Nephron progenitor cell (in vitro differentiated cells): ENCODE results near the gene EPHB3.
A peak's percentile ranks its signal among the peaks of the same experiment; 100 is the strongest.

Experiments used
- DNase-seq: peaks from one replicate; pipeline ENCODE4 v3.0.0; 2021
- H3K27ac Mint-ChIP-seq: 2 replicates; pipeline ENCODE4 v1.8.0; 2021; ENCODE audit warnings: mild to moderate bottlenecking, moderate library complexity, mixed read lengths
- H3K27me3 Mint-ChIP-seq: 2 replicates; pipeline ENCODE4 v1.8.0; 2021; ENCODE audit warnings: mild to moderate bottlenecking, low read depth, mixed read lengths; ENCODE audit not compliant: poor library complexity
- H3K36me3 Mint-ChIP-seq: 2 replicates; pipeline ENCODE4 v1.8.0; 2021; ENCODE audit warnings: low read depth, mixed read lengths
- H3K4me1 Mint-ChIP-seq: 2 replicates; pipeline ENCODE4 v1.8.0; 2021; ENCODE audit warnings: mixed read lengths
- H3K4me3 Mint-ChIP-seq: 2 replicates; pipeline ENCODE4 v1.8.0; 2021; ENCODE audit warnings: mild to moderate bottlenecking, moderate library complexity, mixed read lengths
- H3K9me3 Mint-ChIP-seq: 2 replicates; pipeline ENCODE4 v1.8.0; 2021; ENCODE audit warnings: mild to moderate bottlenecking, moderate library complexity, mixed read lengths
- TF ChIP-seq, protein P1 (sequence below): fragments of 200-600 bp; sonication (generic); IDR thresholded peaks from 2 replicates; pipeline ENCODE4 v1.5.0; 2021; ENCODE audit warnings: antibody characterized with exemption

Gene EPHB3

GRCh38 chr3:184560531-184560930 is 1.1 kb upstream of the EPHB3 start:
- Mint-ChIP-seq H3K9me3 (no peaks in the 10 kb centered on the region), H3K4me1 (peaks cover 36% of the 10 kb centered on the region), H3K4me3 (peak overlapping the region; percentile 77), H3K27me3 (peaks cover 54% of the 10 kb centered on the region), H3K36me3 (no peaks in the 10 kb centered on the region), H3K27ac (no peak overlapping the region)
- DNase-seq = no peak
- TF ChIP-seq, protein P1, sequence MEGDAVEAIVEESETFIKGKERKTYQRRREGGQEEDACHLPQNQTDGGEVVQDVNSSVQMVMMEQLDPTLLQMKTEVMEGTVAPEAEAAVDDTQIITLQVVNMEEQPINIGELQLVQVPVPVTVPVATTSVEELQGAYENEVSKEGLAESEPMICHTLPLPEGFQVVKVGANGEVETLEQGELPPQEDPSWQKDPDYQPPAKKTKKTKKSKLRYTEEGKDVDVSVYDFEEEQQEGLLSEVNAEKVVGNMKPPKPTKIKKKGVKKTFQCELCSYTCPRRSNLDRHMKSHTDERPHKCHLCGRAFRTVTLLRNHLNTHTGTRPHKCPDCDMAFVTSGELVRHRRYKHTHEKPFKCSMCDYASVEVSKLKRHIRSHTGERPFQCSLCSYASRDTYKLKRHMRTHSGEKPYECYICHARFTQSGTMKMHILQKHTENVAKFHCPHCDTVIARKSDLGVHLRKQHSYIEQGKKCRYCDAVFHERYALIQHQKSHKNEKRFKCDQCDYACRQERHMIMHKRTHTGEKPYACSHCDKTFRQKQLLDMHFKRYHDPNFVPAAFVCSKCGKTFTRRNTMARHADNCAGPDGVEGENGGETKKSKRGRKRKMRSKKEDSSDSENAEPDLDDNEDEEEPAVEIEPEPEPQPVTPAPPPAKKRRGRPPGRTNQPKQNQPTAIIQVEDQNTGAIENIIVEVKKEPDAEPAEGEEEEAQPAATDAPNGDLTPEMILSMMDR = no peak

DNA sequence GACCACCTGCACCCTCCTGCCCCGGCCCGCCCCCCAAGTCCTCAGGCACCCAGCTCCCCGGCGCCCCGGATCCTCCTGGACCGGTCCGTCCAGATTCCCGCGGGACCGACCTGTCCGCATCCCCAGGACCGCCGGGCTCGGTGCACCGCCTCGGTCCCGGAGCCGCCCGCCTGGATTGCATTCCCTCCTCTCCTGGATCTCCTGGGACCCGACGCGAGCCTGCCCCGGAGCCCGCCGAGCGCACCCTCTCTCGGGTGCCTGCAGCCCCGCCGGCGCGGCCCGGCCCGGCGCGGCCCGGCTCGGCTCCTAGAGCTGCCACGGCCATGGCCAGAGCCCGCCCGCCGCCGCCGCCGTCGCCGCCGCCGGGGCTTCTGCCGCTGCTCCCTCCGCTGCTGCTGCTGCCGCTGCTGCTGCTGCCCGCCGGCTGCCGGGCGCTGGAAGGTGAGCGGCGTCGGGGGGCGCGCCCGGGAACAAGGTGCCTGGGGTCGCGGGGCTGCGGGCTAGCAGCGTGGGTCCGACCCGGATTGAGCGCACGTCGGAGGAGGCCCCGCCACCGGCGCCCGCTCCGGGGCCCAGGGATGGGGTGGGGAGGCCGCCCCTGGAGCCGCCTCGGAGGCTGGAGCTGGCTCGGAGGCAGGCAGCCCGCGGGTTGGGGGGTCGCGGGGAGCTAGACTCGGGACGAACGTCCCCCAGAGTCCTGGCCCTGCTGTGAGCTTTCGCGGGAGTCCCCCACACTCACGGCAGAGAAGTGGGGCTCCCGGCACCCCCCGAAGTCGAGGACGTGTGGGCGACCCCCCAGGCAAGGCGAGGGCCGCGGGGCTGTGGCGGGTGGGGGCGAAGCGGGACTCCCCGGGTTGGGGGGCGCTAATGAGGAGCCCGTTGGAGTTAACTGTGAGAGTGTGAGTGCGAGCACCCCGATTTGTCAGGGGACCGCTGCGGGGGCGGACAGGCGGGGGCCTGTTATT is 610 bp downstream of the EPHB3 start:
- Mint-ChIP-seq H3K27ac (no peak overlapping the region), H3K4me3 (peak overlapping the region; percentile 94), H3K9me3 (no peaks in the 10 kb centered on the region), H3K4me1 (peaks cover 51% of the 10 kb centered on the region), H3K27me3 (peaks cover 44% of the 10 kb centered on the region), H3K36me3 (no peaks in the 10 kb centered on the region)
- TF ChIP-seq, protein P1 = no peak
- peak; percentile 47 for DNase-seq

GRCh38 chr3:184562878-184563560 is 1.4 kb downstream of the EPHB3 start:
- peak overlapping the region; percentile 94 for H3K4me3 Mint-ChIP-seq
- no peak overlapping the region for H3K27ac Mint-ChIP-seq
- no peaks in the 10 kb centered on the region for H3K9me3 Mint-ChIP-seq
- DNase-seq = peak; percentile 32
- no peaks in the 10 kb centered on the region for H3K36me3 Mint-ChIP-seq
- peaks cover 35% of the 10 kb centered on the region for H3K27me3 Mint-ChIP-seq
- peaks cover 59% of the 10 kb centered on the region for H3K4me1 Mint-ChIP-seq
- TF ChIP-seq, protein P1 = no peak

DNA sequence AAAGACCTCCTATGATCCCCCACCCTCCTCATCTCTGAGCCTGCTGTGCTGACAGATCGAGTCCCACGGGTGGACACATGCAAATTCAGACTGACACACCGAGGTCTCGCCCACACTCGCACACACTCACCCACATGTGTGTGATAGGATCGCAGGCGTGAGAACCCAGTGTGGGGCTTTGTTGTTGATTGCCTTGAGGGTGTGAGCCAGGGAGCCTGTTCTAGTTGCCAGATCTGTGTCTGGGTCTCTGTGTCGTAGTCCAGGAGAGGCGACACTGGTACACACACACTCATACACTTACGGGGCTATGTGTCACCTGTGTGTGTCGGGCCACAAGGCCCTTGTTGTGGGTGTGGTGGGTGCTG is 2.0 kb downstream of the EPHB3 start:
- H3K36me3 Mint-ChIP-seq = no peaks in the 10 kb centered on the region
- TF ChIP-seq, protein P1 = no peak
- no peak for DNase-seq
- H3K4me3 Mint-ChIP-seq = peak overlapping the region; percentile 94
- H3K27ac Mint-ChIP-seq = no peak overlapping the region
- peaks cover 30% of the 10 kb centered on the region for H3K27me3 Mint-ChIP-seq
- H3K4me1 Mint-ChIP-seq = peaks cover 64% of the 10 kb centered on the region
- H3K9me3 Mint-ChIP-seq = no peaks in the 10 kb centered on the region

DNA sequence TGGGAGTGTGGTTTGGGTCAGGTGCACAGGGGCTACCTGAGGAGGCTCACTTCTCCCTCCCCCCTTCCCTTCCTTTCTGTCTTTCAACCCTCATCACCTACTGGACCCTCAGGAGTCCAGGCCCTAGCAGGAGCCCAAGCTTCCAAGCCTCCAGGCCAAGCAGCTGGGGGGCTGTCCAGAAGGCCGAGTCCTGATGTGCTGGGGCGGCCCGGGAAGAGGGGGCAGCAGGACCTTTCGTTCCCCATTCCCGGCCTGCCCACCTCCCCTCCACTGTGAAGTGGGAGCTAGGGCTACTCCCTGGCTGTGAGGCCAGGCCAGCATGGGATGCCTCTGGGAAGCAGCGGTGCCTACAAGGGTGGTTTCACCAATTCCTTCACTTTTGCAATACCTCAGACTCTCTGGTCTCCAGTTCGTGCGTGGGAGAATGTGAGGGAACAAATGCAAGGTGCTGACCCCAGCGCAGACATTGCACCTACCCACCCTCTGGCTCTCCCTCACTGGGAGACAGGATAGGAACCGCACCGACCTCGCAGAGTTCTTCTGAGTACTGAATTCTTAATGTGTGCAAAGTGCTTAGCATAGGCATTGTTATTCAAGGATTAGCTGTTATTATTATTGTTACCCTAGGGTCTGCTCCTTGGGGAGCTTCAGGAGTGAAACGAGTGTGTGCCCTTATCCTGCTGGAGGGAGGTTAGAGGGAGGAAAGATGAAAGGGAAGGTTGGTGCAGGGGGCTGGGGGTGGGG is 2.5 kb downstream of the EPHB3 start:
- DNase-seq = no peak
- no peaks in the 10 kb centered on the region for H3K9me3 Mint-ChIP-seq
- no peak overlapping the region for H3K27ac Mint-ChIP-seq
- peak overlapping the region; percentile 94 for H3K4me3 Mint-ChIP-seq
- TF ChIP-seq, protein P1 = no peak
- H3K36me3 Mint-ChIP-seq = no peaks in the 10 kb centered on the region
- H3K4me1 Mint-ChIP-seq = peaks cover 66% of the 10 kb centered on the region
- peaks cover 25% of the 10 kb centered on the region for H3K27me3 Mint-ChIP-seq
